Endothelial cell of umbilical vein (primary cell): ENCODE results near the gene ARHGEF19. TPM values are rescaled to one million over a fixed set of nuclear protein-coding genes. Genes with fewer than 3 reads are reported as not detected.

ENCODE experiments used
- BruUV-seq: library from RNA; stranded (reverse); fragments of 400-500 nt; replicated peaks from 2 replicates; lab custom pipeline; 2021; lab: Mats Ljungman, UMichigan
- CTCF ChIA-PET: fragments of 300-600, 350-600 bp; sonication (Branson Sonifier 250); formaldehyde crosslinking; loops from one replicate; lab custom pipeline; 2021; ENCODE audit warnings: antibody characterized with exemption, inconsistent platforms; lab: Charles Lee
- POLR2A ChIA-PET: fragments of 300-600, 350-600 bp; sonication (Branson Sonifier 250); formaldehyde crosslinking; loops from one replicate; lab custom pipeline; 2021; ENCODE audit warnings: antibody characterized with exemption, inconsistent platforms; lab: Charles Lee
- DNase-seq: peaks from one replicate; pipeline ENCODE4 v3.0.0-alpha.2; 2011; ENCODE audit warnings: low read depth, low spot score
- FAIRE-seq: peaks from 2 replicates; lab custom pipeline; 2011; peaks lifted over from hg19 to GRCh38; lab: Jason Lieb, UNC
- H2AFZ ChIP-seq: 2 replicates; pipeline ENCODE4 v1.6.0; 2012; ENCODE audit warnings: low read depth, low read length, control low read depth, inconsistent platforms
- H3K27ac ChIP-seq: 2 replicates; pipeline ENCODE4 v1.5.1; 2011; ENCODE audit warnings: low read depth, mild to moderate bottlenecking, control low read depth, low read length, moderate library complexity; ENCODE audit not compliant: insufficient read depth
- H3K27me3 ChIP-seq, 2 experiments: 2 replicates each; pipeline versions ENCODE4 v1.6.0 to v1.6.1; 2011; ENCODE audit warnings: low read length in 2 of 2, mixed read lengths in 1 of 2; ENCODE audit not compliant: control insufficient read depth in 2 of 2, insufficient read depth in 2 of 2
- H3K36me3 ChIP-seq, 2 experiments: 2 replicates in 1 of 2; 3 replicates in 1 of 2; pipeline ENCODE4 v1.5.1; 2011; ENCODE audit warnings: low read length in 2 of 2, mild to moderate bottlenecking in 1 of 2, moderate library complexity in 1 of 2; ENCODE audit not compliant: control insufficient read depth in 2 of 2, insufficient read depth in 2 of 2; ENCODE audit errors: extremely low read depth in 1 of 2
- H3K4me1 ChIP-seq: 3 replicates; pipeline ENCODE4 v1.5.1; 2011; ENCODE audit warnings: mild to moderate bottlenecking, low read length; ENCODE audit not compliant: control insufficient read depth, insufficient read depth; ENCODE audit errors: extremely low read depth
- H3K4me2 ChIP-seq: 2 replicates; pipeline ENCODE4 v1.6.1; 2011; ENCODE audit warnings: low read length, control low read depth, mixed read lengths; ENCODE audit not compliant: insufficient read depth
- H3K4me3 ChIP-seq, 3 experiments: fragments of 200-600 bp in 1 of 3; sonication (generic), shearing (Covaris generic) in 1 of 3; replicated peaks in 1 of 3; 2 replicates each; pipeline ENCODE4 v1.5.1; 2011 to 2016; ENCODE audit warnings: control low read depth in 3 of 3, low read length in 3 of 3, mild to moderate bottlenecking in 2 of 3, inconsistent platforms in 1 of 3, low read depth in 1 of 3, moderate library complexity in 1 of 3; ENCODE audit not compliant: insufficient read depth in 1 of 3
- H3K79me2 ChIP-seq: 2 replicates; pipeline ENCODE4 v1.6.0; 2012; ENCODE audit warnings: low read length, inconsistent platforms; ENCODE audit not compliant: control insufficient read depth, insufficient read depth
- H3K9ac ChIP-seq: replicated peaks from 2 replicates; pipeline ENCODE3; 2011; ENCODE audit warnings: low read length, control low read depth; ENCODE audit not compliant: insufficient read depth; ENCODE audit errors: extremely low read depth
- H3K9me1 ChIP-seq: replicated peaks from 3 replicates; pipeline ENCODE4 v1.6.0; 2011; ENCODE audit warnings: mild to moderate bottlenecking, low read length; ENCODE audit not compliant: control insufficient read depth, insufficient read depth; ENCODE audit errors: extremely low read depth
- H3K9me3 ChIP-seq: replicated peaks from 2 replicates; pipeline ENCODE4 v1.5.1; 2012; ENCODE audit warnings: low read length, inconsistent platforms; ENCODE audit not compliant: control insufficient read depth, insufficient read depth
- H4K20me1 ChIP-seq: replicated peaks from 2 replicates; pipeline ENCODE3; 2011; ENCODE audit warnings: mild to moderate bottlenecking, low read length; ENCODE audit not compliant: control insufficient read depth, insufficient read depth; ENCODE audit errors: extremely low read depth
- CTCF ChIP-seq, 2 donors: IDR thresholded peaks; 1 replicate in 1 of 2; 2 replicates in 1 of 2; pipeline ENCODE4 v1.5.1; 2011; ENCODE audit warnings: low read length in 2 of 2, mild to moderate bottlenecking in 2 of 2, moderate library complexity in 2 of 2, control low read depth in 1 of 2, inconsistent platforms in 1 of 2, low read depth in 1 of 2; ENCODE audit not compliant: insufficient read depth in 1 of 2; ENCODE audit errors: extremely low read depth in 1 of 2
- EZH2 ChIP-seq: IDR thresholded peaks from 2 replicates; pipeline ENCODE4 v1.6.1; 2012; ENCODE audit warnings: borderline replicate concordance, low read depth, mild to moderate bottlenecking, moderate library complexity, low read length, inconsistent platforms; ENCODE audit not compliant: severe bottlenecking
- FOS ChIP-seq: IDR thresholded peaks from 2 replicates; pipeline ENCODE4 v1.6.1; 2011; ENCODE audit warnings: mild to moderate bottlenecking, low read length, moderate library complexity, borderline replicate concordance; ENCODE audit not compliant: insufficient read depth
- GATA2 ChIP-seq: IDR thresholded peaks from 2 replicates; pipeline ENCODE4 v1.7.0; 2011; ENCODE audit warnings: low read depth, mild to moderate bottlenecking, moderate library complexity, mixed read lengths, low read length; ENCODE audit not compliant: insufficient read length, insufficient read depth
- JUN ChIP-seq: IDR thresholded peaks from 2 replicates; pipeline ENCODE4 v1.6.1; 2011; ENCODE audit warnings: borderline replicate concordance, low read depth; ENCODE audit not compliant: insufficient read length, insufficient read depth
- MAX ChIP-seq: IDR thresholded peaks from 2 replicates; pipeline ENCODE4 v1.6.1; 2011; ENCODE audit not compliant: insufficient read depth, insufficient read length
- MYC ChIP-seq: IDR thresholded peaks from one replicate; pipeline ENCODE4 v1.6.1; 2011; ENCODE audit warnings: mild to moderate bottlenecking, low read depth, low read length
- POLR2A ChIP-seq: IDR thresholded peaks from 2 replicates; pipeline ENCODE4 v1.6.1; 2012; ENCODE audit warnings: low read depth, mild to moderate bottlenecking, control low read depth, low read length
- POLR2AphosphoS5 ChIP-seq: IDR thresholded peaks from 2 replicates; pipeline ENCODE4 v1.6.1; 2012; ENCODE audit warnings: low read depth, mild to moderate bottlenecking, control low read depth, low read length, moderate library complexity; ENCODE audit not compliant: insufficient read depth
- dilution Hi-C: fragments of 300-500 bp; cut with MboI; formaldehyde crosslinking; loops from one replicate; pipeline ENCODE4 v1.15.0; 2019; ENCODE audit warnings: low sequenced_read_pairs; ENCODE audit not compliant: extremely low pct_ligation_motif_present
- intact Hi-C: fragments of 100-400 bp; cut with micrococcal nuclease; formaldehyde crosslinking; loops from one replicate; pipeline ENCODE4 v1.10.0; 2022
- polyA plus RNA-seq, 4 experiments: library from polyadenylated mRNA; depleted of rRNA in 3 of 4; stranded (reverse) in 3 of 4; unstranded in 1 of 4; fragments of >200 nt; gene quantifications; 2 replicates each; pipeline versions ENCODE4 v1.2.1 to v1.2.3, GENCODE V29; 2011 to 2012; ENCODE audit warnings: missing spikeins in 1 of 4
- total RNA-seq: library from RNA; stranded (reverse); gene quantifications from 2 replicates; pipeline ENCODE4 v1.2.3, GENCODE V29; 2021

The ARHGEF19 gene
- total and polyA plus RNA-seq, 2 donors (not counting 3 experiments of a cell fraction or from before 2014, with no cell fraction given): 6.2 to 8.0 TPM

- Histone ChIP-seq H3K27me3 (peaks cover 23 to 24% of the 10 kb centered on the region in 2 experiments), H3K4me1 (no peaks in the 10 kb centered on the region), H3K79me2 (no peaks in the 10 kb centered on the region), H3K9ac (no peak overlapping the region), H3K9me1 (no peaks in the 10 kb centered on the region), H3K4me2 (no peak overlapping the region), H3K9me3 (no peaks in the 10 kb centered on the region), H3K36me3 (no peaks in the 10 kb centered on the region), H3K27ac (no peak overlapping the region), H4K20me1 (no peaks in the 10 kb centered on the region), H3K4me3 (no peak overlapping the region), H2AFZ (no peak overlapping the region)
- POLR2A ChIA-PET: no interaction called here
- TF ChIP-seq MAX: no peak
- TF ChIP-seq EZH2: no peak
- no peak for TF ChIP-seq POLR2A
- TF ChIP-seq MYC: no peak
- no peak for TF ChIP-seq GATA2
- TF ChIP-seq CTCF (IDR thresholded peaks at IDR 0.05; ENCODE audit: extremely low read depth in 1 of 2, insufficient read depth in 1 of 2, low read depth in 1 of 2, low read length in 2 of 2): no peak
- no peak for TF ChIP-seq FOS
- no peak for TF ChIP-seq POLR2AphosphoS5
- no peak for TF ChIP-seq JUN
- DNase-seq (no peak), FAIRE-seq (no peak)
- CTCF ChIA-PET: no interaction called here
- dilution Hi-C loops: no loop called here
- no TSS peak for BruUV-seq
- intact Hi-C loops: no loop called here
Measured at GRCh38 chr1:16226129-16226489, 13.7 kb upstream of the ARHGEF19 start.
